NCI-H2171 treated with DMSO at 0.1 percent for 48 hours (cell line): ENCODE results near the gene THSD4.
"Not testable (repeated sequence)": the region's sequence is repeated elsewhere in the genome, so short reads cannot be mapped to it uniquely, and the experiment has no call there.

Source experiments
- DNase-seq: peaks from one replicate; lab custom pipeline; 2025; lab: John Stamatoyannopoulos, UW

The THSD4 gene

GRCh38 chr15:71189718-71190117 is 74.4 kb downstream of the THSD4 start:
- DNase-seq, result no peak

- peak; percentile 43 for DNase-seq
Observed at GRCh38 chr15:71191296-71191695, 76.0 kb downstream of the THSD4 start.

GRCh38 chr15:71192816-71193215 is 77.5 kb downstream of the THSD4 start:
- no peak for DNase-seq

GRCh38 chr15:71194286-71194685 is 79.0 kb downstream of the THSD4 start:
- DNase-seq, result no peak

- DNase-seq, result no peak
Observed at GRCh38 chr15:71195242-71195641, 80.0 kb downstream of the THSD4 start.

GRCh38 chr15:71197620-71198019 is 82.3 kb downstream of the THSD4 start:
- no peak for DNase-seq

- DNase-seq, result no peak
Observed at GRCh38 chr15:71198846-71199245, 83.6 kb downstream of the THSD4 start.

- no peak for DNase-seq
Observed at GRCh38 chr15:71199384-71200351, 84.4 kb downstream of the THSD4 start.

- DNase-seq, result peak; percentile 99
Observed at GRCh38 chr15:71201477-71201876, 86.2 kb downstream of the THSD4 start.

- DNase-seq, result peak; percentile 97
Observed at GRCh38 chr15:71202712-71203111, 87.4 kb downstream of the THSD4 start.

- DNase-seq, result no peak
Observed at GRCh38 chr15:71203586-71204474, 88.6 kb downstream of the THSD4 start.

GRCh38 chr15:71207141-71207540 is 91.9 kb downstream of the THSD4 start:
- no peak for DNase-seq

GRCh38 chr15:71212146-71212545 is 96.9 kb downstream of the THSD4 start:
- no peak for DNase-seq

- not testable (repeated sequence) for DNase-seq
Observed at GRCh38 chr15:71213943-71214342, 98.7 kb downstream of the THSD4 start.

GRCh38 chr15:71215126-71215894 is 100.0 kb downstream of the THSD4 start:
- no peak for DNase-seq

- no peak for DNase-seq
Observed at GRCh38 chr15:71218272-71218805, 103.1 kb downstream of the THSD4 start.

- DNase-seq, result no peak
Observed at GRCh38 chr15:71219101-71219500, 103.8 kb downstream of the THSD4 start.

GRCh38 chr15:71219645-71220044 is 104.4 kb downstream of the THSD4 start:
- no peak for DNase-seq

- no peak for DNase-seq
Observed at GRCh38 chr15:71220828-71221227, 105.6 kb downstream of the THSD4 start.

- no peak for DNase-seq
Observed at GRCh38 chr15:71221417-71221816, 106.1 kb downstream of the THSD4 start.

GRCh38 chr15:71223516-71223915 is 108.2 kb downstream of the THSD4 start:
- DNase-seq, result no peak

GRCh38 chr15:71224024-71224423 is 108.8 kb downstream of the THSD4 start:
- no peak for DNase-seq
